HepG2 (cell line): ENCODE measurements around the gene NCOA6.

Experiments
- BCLAF1 ChIP-seq: fragments of 450-650 bp; IDR thresholded peaks from 2 replicates; pipeline ENCODE4 v1.6.1; 2017; ENCODE audit warnings: mild to moderate bottlenecking
- CTCF ChIP-seq: sonication (generic); formaldehyde crosslinking; IDR thresholded peaks from 2 replicates; pipeline ENCODE4 v1.5.0; 2020; ENCODE audit warnings: mild to moderate bottlenecking, missing genetic modification reagents, moderate library complexity
- EZH2 ChIP-seq: conservative IDR thresholded peaks from 2 replicates; pipeline ENCODE4 v1.6.1; 2012; ENCODE audit warnings: mild to moderate bottlenecking, low read depth, low read length, moderate library complexity
- FOXK1 ChIP-seq: sonication (generic); formaldehyde crosslinking; IDR thresholded peaks from 2 replicates; pipeline ENCODE4 v1.4.0; 2020; ENCODE audit warnings: low read depth, missing genetic modification reagents, borderline replicate concordance
- JUND ChIP-seq: sonication (generic); formaldehyde crosslinking; IDR thresholded peaks from 2 replicates; pipeline ENCODE4 v1.8.0; 2022; ENCODE audit warnings: mild to moderate bottlenecking, missing genetic modification reagents
- PTBP1 ChIP-seq: fragments of 200-400 bp; formaldehyde crosslinking; IDR thresholded peaks from 2 replicates; pipeline ENCODE4 v1.6.1; 2018; ENCODE audit warnings: low read length, low read depth; ENCODE audit not compliant: poor library complexity, severe bottlenecking
- ZNF546 ChIP-seq: sonication (generic); formaldehyde crosslinking; conservative IDR thresholded peaks from 2 replicates; pipeline ENCODE4 v1.8.1; 2023; ENCODE audit warnings: mild to moderate bottlenecking, missing genetic modification reagents
- ZNF777 ChIP-seq: sonication (generic); formaldehyde crosslinking; IDR thresholded peaks from 2 replicates; pipeline ENCODE4 v1.4.0; 2020; ENCODE audit warnings: missing genetic modification reagents

GRCh38 chr20:34781220-34781619 is 44.2 kb downstream of the NCOA6 start:
- TF ChIP-seq EZH2 (no peak), PTBP1 (no peak), CTCF (CRISPR knock-in tag) (no peak), JUND (no peak), ZNF777 (CRISPR knock-in tag) (no peak), BCLAF1 (no peak), ZNF546 (CRISPR knock-in tag) (no peak), FOXK1 (CRISPR knock-in tag) (no peak)
